Measurements from ENCODE around the gene VSIR.

VSIR gene

DNA sequence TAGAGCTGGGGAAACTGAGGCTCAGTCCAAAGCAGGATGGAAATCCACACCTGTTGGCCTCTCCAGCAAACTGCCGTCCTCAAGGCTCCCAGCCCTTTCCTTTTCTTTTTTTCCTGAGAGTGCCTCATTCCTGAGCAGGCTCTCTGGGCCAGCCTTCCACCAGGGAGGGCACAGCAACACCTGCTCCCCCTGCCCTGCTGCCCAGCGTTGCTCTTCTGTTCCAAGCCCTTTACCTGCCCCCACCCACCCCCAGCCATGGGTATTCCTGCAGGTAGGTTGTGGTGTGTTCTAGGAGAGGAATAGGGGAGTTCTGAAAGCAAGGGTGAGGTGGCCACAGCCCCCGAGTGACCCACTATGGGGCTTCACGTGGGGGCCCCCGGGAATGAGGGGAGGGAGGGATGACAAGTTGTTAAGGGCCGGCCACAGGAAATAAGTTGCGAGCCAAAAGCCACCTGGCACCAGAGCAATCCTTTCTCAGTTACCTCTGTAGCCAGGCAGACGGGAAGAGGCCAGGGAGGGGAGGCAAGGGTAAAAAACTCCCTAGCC, 19.3 kb downstream of the VSIR start:
- H2AFZ ChIP-seq (ENCODE audit: low read depth, low read length, severe bottlenecking): no peak overlapping the region
- no peak for TF ChIP-seq EZH2phosphoT487 (conservative IDR thresholded peaks at IDR 0.05; ENCODE audit: low read length)
- TF ChIP-seq, protein P1, sequence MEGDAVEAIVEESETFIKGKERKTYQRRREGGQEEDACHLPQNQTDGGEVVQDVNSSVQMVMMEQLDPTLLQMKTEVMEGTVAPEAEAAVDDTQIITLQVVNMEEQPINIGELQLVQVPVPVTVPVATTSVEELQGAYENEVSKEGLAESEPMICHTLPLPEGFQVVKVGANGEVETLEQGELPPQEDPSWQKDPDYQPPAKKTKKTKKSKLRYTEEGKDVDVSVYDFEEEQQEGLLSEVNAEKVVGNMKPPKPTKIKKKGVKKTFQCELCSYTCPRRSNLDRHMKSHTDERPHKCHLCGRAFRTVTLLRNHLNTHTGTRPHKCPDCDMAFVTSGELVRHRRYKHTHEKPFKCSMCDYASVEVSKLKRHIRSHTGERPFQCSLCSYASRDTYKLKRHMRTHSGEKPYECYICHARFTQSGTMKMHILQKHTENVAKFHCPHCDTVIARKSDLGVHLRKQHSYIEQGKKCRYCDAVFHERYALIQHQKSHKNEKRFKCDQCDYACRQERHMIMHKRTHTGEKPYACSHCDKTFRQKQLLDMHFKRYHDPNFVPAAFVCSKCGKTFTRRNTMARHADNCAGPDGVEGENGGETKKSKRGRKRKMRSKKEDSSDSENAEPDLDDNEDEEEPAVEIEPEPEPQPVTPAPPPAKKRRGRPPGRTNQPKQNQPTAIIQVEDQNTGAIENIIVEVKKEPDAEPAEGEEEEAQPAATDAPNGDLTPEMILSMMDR (IDR thresholded peaks at IDR 0.05; ENCODE audit: insufficient read depth, low read length, poor library complexity, severe bottlenecking): no peak
- H3K9me3 ChIP-seq (ENCODE audit: insufficient read depth, low read length): no peaks in the 10 kb centered on the region
- no peaks in the 10 kb centered on the region; the same call in 1 of the 2 replicates for H3K27me3 ChIP-seq (ENCODE audit: low read length)
- no peak overlapping the region for H3K9ac ChIP-seq (ENCODE audit: low read length)
- no peaks in the 10 kb centered on the region for H3K36me3 ChIP-seq (ENCODE audit: low read length)
- no peak overlapping the region for H3K27ac ChIP-seq (ENCODE audit: low read depth, low read length)
- H3K79me2 ChIP-seq (ENCODE audit: insufficient read depth, low read length): no peaks in the 10 kb centered on the region
- no peaks in the 10 kb centered on the region for H3K9me2 ChIP-seq (replicated peaks; ENCODE audit: insufficient read depth, low read length)
- H3F3A ChIP-seq (ENCODE audit: insufficient read depth): no peaks in the 10 kb centered on the region
- H4K20me1 ChIP-seq (ENCODE audit: low read depth, low read length): no peaks in the 10 kb centered on the region
- H3K4me3 ChIP-seq (ENCODE audit: insufficient read depth, low read length, poor library complexity, severe bottlenecking): no peak overlapping the region
- no peak overlapping the region for H3K4me2 ChIP-seq (ENCODE audit: low read depth, low read length, poor library complexity, severe bottlenecking)

DNA sequence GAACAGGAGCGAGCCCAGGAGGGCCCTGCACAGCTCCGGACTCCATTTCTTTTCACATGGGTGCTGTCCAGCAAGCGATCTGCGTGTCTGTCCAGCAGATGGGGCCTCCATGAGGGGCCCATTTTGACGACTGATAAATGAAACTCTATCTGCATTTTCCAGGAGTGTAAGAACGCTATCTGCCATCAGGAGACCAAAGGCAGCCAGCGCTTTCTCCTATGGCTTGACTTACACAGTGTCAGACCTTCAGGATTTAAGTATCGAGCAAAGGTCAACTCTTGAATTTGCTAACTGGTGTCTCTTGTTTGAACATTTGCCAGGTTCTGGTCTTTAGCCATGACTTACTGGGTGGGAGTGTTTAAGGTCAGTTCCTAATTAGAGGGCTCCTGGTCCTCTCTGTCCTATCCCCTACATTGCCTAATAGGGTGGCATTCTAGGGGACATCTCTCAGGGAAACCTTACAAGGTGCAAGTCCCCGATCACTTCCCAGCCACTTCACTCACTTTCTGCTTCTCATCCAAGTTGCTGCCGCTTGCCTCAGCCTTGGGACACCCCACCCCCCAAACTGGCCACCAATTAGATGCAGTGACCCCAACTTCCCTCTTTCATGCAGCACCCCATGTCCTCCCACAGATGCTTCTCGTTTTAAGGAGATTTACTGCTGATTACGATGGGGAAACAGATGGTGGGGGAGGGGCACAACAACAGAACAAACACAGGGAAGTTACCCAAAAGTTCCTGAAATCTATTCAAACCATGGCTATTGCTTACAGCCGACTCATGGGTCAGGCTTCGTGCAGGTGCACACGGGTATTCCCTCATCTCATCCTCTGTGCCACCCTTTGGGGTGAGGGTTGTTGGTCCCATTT, 20.0 kb downstream of the VSIR start:
- Histone ChIP-seq H3F3A (ENCODE audit: insufficient read depth) (no peaks in the 10 kb centered on the region), H3K27me3 (ENCODE audit: low read length) (no peaks in the 10 kb centered on the region; the same call in 1 of the 2 replicates), H3K27ac (ENCODE audit: low read depth, low read length) (no peak overlapping the region), H3K4me2 (ENCODE audit: low read depth, low read length, poor library complexity, severe bottlenecking) (no peak overlapping the region), H3K4me3 (ENCODE audit: insufficient read depth, low read length, poor library complexity, severe bottlenecking) (no peak overlapping the region), H4K20me1 (ENCODE audit: low read depth, low read length) (no peaks in the 10 kb centered on the region), H3K9ac (ENCODE audit: low read length) (no peak overlapping the region), H3K9me3 (ENCODE audit: insufficient read depth, low read length) (no peaks in the 10 kb centered on the region), H3K9me2 (replicated peaks; ENCODE audit: insufficient read depth, low read length) (no peaks in the 10 kb centered on the region), H3K79me2 (ENCODE audit: insufficient read depth, low read length) (no peaks in the 10 kb centered on the region), H2AFZ (ENCODE audit: low read depth, low read length, severe bottlenecking) (no peak overlapping the region), H3K36me3 (ENCODE audit: low read length) (no peaks in the 10 kb centered on the region)
- TF ChIP-seq EZH2phosphoT487 (conservative IDR thresholded peaks at IDR 0.05; ENCODE audit: low read length): no peak
- TF ChIP-seq, protein P1 (IDR thresholded peaks at IDR 0.05; ENCODE audit: insufficient read depth, low read length, poor library complexity, severe bottlenecking): no peak

DNA sequence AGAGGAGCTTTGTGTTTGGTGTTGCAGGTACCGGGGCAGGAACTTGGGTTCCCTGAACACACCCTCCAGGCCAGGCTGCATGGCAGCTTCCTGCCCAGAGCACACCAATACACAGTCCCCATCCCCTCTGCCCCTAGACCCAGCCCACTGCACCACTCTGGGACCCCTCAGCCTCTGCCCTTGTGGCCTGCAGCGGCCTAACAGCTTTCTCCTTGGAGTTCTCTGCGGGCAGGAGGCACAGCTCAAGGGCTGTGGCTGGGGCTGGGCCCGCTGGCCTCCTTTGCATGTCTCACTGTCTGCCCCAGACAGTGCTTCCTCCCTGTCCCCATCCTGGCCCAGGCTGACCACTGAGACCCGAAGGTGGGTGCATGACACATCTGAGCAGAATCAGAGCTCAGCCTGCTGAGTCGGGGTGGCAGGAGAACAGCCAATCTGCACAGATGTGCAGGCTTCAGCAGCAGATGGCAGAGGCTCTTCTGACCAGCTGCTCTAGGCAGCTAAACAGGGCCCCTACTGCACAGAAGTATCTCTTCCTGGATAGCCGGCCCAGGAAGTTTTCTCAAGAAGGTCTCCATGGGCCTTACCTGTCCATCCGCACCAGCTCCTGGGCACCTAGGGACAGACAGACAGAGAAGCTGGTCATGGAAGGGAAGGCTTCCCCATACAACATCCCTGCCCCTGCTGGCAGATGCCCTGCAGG, 20.8 kb downstream of the VSIR start:
- H3F3A ChIP-seq (ENCODE audit: insufficient read depth): no peaks in the 10 kb centered on the region
- no peak overlapping the region for H3K4me3 ChIP-seq (ENCODE audit: insufficient read depth, low read length, poor library complexity, severe bottlenecking)
- H4K20me1 ChIP-seq (ENCODE audit: low read depth, low read length): no peaks in the 10 kb centered on the region
- no peak overlapping the region for H3K4me2 ChIP-seq (ENCODE audit: low read depth, low read length, poor library complexity, severe bottlenecking)
- no peak overlapping the region for H3K27ac ChIP-seq (ENCODE audit: low read depth, low read length)
- H2AFZ ChIP-seq (ENCODE audit: low read depth, low read length, severe bottlenecking): no peak overlapping the region
- no peaks in the 10 kb centered on the region for H3K9me2 ChIP-seq (replicated peaks; ENCODE audit: insufficient read depth, low read length)
- H3K9ac ChIP-seq (ENCODE audit: low read length): no peak overlapping the region
- no peaks in the 10 kb centered on the region for H3K79me2 ChIP-seq (ENCODE audit: insufficient read depth, low read length)
- no peaks in the 10 kb centered on the region for H3K9me3 ChIP-seq (ENCODE audit: insufficient read depth, low read length)
- no peaks in the 10 kb centered on the region for H3K36me3 ChIP-seq (ENCODE audit: low read length)
- TF ChIP-seq, protein P1 (IDR thresholded peaks at IDR 0.05; ENCODE audit: insufficient read depth, low read length, poor library complexity, severe bottlenecking): no peak
- no peaks in the 10 kb centered on the region for H3K27me3 ChIP-seq (ENCODE audit: low read length)
